ENCODE results near the gene ACADVL.
"Not testable (repeated sequence)": the region's sequence is repeated elsewhere in the genome, so short reads cannot be mapped to it uniquely, and the experiment has no call there.

Gene ACADVL

DNA sequence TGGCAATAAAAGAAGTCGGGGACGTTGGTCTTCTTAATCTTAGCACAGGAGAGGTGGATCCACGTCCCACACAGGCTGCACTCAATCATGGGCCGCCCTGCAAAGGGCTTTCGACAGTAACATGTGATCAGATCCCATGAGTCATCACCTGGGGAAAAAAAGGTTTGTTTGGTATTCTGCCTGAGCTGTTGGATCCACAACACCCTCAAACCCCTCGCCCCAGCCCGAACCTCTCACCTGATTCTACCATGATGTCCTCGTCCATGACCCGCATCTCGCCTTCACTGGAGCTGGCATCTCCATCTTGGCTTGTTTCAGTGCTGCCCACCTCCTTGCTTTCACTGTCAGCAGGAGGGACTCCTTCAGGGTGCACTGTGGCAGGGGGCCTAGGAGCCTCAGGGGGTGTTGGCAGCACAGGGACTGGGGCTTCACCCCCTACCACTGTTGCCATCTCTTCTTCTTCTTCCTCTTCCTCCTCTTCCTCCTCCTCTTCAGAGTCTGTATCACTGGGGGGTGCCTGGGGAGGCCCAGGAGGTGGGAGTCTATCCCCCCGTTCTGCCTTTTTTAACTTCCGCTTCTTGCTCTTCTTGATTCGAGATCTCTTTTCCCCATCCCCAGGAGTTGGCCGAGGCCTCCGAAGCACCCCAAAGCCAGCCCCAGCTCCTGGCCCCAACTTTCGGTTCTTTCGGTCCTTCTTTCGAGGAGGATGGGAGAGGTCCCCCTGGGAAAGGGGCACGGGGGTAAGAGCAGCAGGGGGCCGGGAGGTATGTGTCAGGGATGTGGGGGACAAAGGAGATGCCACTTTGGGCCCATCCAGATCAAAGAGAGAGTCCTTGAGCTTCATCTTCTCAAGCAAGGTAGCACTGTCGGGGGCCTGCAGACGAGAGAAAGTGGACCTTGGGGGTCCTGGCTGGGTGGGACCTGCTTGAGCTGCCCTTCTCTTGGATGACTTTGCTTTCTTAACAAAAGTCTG lies 16.2 kb downstream of the ACADVL start:
- peak; percentile 25 for DNase-seq

DNA sequence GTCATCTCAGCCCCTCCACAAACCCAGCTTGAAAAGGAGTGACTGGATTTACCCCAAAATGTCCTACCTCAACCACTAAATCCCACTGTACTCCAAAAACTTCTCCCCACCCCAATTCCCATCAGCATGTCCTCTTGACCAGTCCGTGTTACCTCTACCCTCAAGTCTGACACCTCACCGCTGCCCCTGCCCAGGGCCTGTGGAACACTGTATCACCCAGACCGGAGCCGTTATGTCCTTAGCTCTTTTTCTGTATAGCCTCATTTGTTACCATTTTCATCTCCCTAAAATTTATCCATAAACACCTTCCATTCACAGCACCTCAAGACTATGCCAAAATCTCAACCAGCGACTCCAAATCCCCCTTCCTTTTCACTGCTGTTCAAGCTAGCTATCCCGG lies 17.1 kb downstream of the ACADVL start:
- no peak for DNase-seq

DNA sequence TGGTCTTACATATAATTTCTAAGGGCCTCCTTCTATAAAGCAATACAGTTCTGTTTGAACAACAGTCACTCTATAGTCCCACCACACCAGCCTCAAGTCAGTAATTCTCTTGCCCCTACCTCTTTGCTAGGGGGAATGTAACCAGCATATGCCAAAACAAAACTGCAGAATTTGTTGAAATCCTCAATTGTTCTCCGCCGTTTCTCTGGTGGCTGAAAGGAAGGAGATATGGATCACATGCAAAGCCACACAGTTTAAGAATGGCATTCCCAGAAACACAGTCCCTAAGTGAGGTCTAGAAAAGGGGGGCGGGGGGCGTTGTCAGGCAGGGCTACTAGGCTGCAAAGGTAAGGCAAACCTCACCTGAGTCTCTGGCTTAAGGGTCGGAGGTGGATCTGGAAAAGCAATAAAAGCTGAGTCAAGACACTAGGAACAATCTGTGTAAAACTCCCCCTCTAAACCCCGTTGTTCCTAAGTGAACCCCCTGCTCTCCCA lies 17.6 kb downstream of the ACADVL start:
- DNase-seq, result no peak

DNA sequence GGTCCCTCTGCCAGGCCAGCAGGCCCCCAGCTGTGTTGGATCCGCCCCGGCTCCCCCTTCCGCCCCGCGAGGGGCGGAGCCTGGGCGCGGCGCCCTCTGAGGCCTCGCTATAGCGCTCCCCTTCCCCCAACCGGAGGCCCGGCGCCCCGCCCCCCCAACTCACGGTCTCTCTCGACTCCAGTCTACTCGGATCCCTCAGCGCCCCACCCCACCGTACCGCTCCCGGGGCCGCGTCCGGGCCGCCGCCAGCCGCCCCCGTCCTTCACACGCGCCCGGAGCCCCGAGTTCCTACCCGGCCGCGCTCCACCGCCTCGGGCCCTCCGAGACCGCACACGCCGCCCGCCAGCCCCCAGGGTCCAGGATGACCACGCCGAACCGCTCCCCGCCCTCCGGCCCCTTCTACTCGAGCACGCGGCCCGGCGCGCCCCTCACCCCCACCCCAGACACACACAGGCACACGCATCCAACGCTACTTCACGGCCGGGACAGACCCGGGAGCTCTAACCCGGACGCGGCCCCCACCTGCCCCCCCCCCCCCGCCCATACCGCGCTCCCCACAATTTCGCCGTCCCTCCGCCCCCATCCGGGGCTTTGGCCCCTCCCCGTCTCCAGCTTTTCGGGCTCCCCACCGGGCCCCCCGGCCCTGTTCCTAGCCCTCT lies 18.2 kb downstream of the ACADVL start:
- peak; percentile 75 for DNase-seq

- DNase-seq, result peak; percentile 29
These were observed 18.8 kb downstream of the ACADVL start for GRCh38 chr17:7238420-7239090.

DNA sequence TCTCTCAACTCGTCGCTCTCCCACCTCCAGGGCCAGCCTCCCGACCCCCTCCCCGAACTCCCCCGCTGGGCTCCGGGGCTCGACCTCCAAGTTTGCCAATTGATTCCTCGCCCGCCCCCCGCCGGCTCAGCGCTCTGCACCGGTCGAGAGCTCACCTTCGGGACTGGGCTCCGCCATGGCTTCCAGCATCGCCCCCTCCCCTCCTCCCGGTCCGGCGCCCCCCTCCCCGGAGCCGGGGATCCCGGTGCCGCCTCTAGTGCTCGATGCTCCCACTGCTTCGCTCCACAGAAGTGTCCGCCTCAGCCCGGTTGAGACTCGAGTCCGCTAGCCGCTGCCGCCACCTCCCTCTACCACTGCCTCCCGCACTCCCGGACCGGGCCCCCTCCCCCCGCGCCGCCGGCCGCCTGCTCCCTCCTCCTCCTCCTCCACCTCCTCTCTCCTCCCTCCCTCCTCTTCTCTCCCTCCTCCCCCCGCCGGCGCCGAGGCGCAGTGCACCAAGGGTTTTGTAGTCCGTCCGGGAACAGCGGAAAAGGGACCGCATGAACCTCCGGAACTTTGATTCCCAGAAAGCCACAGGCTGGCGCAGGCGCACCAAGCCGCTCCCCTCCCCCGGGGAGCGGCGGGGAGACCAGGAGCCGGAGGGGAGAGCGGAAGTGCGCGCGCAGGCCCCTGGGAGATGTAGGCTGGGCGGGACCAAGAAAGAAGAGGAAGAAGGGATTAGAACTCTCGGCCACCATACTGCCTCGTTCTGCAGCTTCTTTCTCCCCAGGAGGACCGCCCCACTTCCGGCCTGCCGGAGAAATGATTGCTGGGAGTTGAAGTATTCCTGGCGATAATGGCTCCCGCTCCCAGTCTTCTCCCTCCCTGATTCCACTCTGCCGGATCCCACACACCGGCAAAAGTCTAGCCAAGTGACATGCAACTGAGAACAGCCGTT lies 19.6 kb downstream of the ACADVL start, which contains the start of gene PHF23:
Gene PHF23 (minus strand): TSS at position 367 of the 937 bp plus-strand sequence. CDS start 178 bp downstream, at position 189.
- peak; percentile 100 for DNase-seq

DNA sequence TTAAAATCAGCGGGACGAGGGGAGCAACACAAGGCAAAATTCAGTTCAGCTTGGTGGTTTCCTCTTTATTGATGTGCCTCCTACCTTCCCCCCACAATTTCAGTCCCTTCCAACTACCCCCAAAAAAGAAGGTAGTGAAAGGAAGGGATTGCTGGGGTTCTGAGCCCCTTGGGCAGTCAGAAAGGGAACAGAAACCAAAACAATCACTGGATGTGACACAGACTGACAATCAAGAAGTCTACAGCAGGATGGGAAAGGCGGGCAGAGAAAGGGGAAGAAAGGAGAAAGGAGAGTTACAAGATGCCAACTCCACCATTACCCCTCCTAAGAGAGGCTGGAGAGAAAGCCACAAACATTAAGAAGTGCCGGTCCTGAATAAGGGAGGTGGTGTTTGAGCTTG lies 20.6 kb downstream of the ACADVL start:
- DNase-seq, result no peak

GRCh38 chr17:7241090-7241733 lies 21.5 kb downstream of the ACADVL start:
- DNase-seq, result no peak

DNA sequence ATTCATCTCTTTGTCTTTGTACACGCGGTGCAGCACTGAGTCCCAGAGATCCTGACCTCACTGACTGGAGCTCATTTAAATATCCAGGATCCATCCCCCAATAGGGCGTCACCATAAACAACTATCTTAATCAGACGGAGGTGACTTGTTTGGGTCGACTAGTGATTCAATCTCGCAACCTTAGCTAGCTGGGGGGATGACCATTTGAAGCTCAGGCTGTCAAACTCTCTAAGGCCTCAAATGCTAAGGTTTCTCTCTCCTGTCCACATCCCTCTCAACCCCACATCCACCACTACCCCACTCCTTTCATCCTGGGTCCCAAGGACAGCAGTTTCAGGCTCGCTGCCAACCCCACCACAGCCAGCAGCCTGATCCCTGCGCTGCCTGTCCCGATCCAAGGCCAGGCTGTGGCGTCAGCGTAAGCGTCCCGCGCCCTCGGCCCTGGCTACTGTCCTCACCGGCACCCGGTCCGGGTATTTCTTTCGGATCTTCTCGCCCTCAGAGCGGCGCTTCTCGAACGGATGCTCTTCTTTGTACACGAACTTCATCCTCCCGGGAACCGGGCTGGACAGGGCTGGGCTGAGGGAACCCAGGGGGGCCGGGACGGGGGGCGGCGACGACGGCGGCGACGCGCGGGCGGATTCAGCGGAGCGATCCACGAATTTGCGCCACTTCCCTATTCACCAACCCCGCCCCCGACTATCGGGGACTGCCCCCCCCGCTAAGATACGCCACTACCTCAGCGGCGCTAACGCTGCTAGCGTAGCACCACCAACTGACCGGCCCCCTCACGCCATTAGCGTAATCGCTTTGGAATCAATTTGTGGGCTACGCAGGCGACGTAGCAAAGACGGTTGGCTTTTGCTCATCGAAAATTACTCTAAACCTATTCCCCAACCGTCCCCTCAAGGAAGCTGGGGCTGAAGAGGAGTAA lies 22.3 kb downstream of the ACADVL start, which contains the start of gene GABARAP:
Gene GABARAP (minus strand): TSS at position 667 of the 934 bp plus-strand sequence. CDS start 119 bp downstream, at position 548.
- DNase-seq, result peak; percentile 90

DNA sequence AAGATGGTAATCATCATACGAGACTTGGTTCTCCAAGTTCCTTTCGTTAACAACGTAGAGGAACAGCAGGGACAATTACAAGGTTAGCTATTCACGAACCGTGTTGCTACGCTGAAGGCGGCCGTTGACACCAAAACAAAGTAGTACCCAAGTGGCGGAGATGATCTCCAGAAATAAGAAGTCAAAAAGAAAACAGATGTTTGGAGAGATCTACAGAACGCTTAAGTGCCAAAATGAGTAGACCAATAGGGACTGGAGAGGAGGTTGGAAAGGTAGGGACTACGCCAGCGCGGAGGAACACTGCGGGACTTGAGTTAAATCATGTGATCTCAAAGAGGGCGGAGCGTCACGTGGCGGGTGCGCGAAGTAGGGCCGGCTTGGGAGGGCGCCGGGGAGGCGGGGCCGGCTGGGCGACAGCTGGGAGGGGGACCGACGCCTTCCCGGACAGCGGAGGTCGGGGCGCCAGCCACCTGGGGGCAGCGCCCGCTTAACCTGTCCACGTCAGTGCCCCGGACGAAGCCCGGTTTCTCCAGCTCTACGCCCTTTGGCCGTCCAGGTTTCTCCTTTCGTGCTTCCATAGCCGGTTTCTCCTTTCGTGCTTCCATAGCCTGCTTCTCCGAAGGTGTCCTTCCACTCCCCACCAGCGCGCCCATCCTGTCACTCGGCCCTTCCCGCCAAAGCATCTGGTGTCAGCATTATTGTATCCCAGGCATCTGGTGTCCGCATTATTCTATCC lies 23.1 kb downstream of the ACADVL start:
- peak; percentile 95 for DNase-seq

- DNase-seq, result no peak
These were observed 23.7 kb downstream of the ACADVL start for GRCh38 chr17:7243453-7243729.

- not testable (repeated sequence) for DNase-seq
These were observed 24.1 kb downstream of the ACADVL start for GRCh38 chr17:7243838-7244237.

DNA sequence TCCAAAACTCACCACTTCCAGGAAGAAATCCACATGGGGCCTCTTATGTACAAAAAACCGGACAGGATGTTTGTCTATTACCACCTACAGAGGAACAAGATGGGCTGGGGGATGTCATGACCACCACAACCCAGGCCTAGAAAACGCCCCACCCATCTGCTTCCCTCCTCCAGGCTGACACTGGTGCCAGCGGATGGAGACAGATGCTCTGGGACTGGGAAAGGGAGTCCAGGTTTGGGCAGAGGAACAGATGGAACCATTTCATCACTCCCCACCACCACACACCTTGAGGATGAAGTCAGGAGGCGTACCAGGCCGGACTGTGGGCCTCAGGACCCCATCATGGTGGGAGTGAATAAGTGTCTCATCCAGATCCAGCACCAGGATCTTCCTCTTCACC lies 27.0 kb downstream of the ACADVL start:
- DNase-seq, result no peak

DNA sequence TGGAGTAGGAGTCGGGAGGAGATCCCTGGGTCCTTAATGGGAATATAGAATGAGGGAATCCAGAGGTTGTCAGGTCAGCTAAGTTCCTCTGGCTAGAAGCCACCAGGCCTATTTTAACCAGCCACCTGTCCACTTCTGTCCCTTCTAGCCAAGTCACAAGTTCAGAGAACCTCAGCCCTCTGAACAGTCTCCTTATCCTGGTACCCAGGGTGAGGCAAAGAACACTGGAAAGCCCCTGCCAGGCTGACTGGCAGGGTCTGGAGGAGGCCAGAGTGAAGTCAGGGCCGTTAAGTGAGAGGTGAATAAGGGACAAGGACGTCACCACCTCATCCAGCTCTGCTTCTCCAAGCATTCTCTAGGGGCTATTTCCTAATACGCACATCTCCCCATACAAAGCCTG lies 29.1 kb downstream of the ACADVL start:
- DNase-seq, result no peak

GRCh38 chr17:7249214-7249613 lies 29.5 kb downstream of the ACADVL start:
- DNase-seq, result no peak

DNA sequence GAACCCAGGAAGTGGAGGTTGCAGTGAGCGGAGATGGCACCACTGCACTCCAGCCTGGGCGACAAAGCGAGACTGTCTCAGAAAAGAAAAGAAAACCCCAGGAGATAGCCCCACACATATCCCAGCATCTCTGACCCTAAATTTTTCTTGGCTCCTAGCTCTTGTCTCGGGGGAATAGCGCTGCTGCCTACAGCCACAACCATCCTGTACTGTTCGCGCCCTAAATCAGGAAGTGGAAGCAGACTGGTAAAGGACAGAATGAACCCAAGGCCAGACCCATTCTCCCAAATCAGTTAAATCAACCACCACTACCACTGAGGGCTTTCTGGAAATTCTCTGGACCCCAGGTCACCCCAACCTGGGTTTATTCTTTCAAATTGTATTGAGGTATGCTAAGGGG lies 30.1 kb downstream of the ACADVL start:
- no peak for DNase-seq

- no peak for DNase-seq
These were observed 31.2 kb downstream of the ACADVL start for GRCh38 chr17:7250695-7251627.

GRCh38 chr17:7251661-7252175 lies 32.0 kb downstream of the ACADVL start, which contains the start of gene CTDNEP1:
TSS of gene CTDNEP1 (minus strand) at chr17:7251734. CDS start at chr17:7251296, 438 bp downstream.
- DNase-seq, result peak; percentile 100

Data from fibroblast of upper back skin (primary cell).